ENCODE results near the gene FOXD3.

The FOXD3 gene

GRCh38 chr1:63322114-63322943 lies at the start of gene FOXD3:
Gene FOXD3 (plus strand): TSS chr1:63322567. CDS start chr1:63323059, 492 bp downstream.
- DNase-seq (ENCODE audit: low spot score), result peak; percentile 85

- DNase-seq (ENCODE audit: low spot score), result no peak
These were observed 49.6 kb upstream of the FOXD3 start for GRCh38 chr1:63272811-63273210.

GRCh38 chr1:63274371-63274770 lies 48.0 kb upstream of the FOXD3 start:
- no peak for DNase-seq (ENCODE audit: low spot score)

- no peak for DNase-seq (ENCODE audit: low spot score)
These were observed 47.4 kb upstream of the FOXD3 start for GRCh38 chr1:63274979-63275378.

- DNase-seq (ENCODE audit: low spot score), result no peak
These were observed 45.7 kb upstream of the FOXD3 start for GRCh38 chr1:63276624-63277023.

- DNase-seq (ENCODE audit: low spot score), result no peak
These were observed 44.9 kb upstream of the FOXD3 start for GRCh38 chr1:63277195-63278192.

- no peak for DNase-seq (ENCODE audit: low spot score)
These were observed 40.6 kb upstream of the FOXD3 start for GRCh38 chr1:63281753-63282152.

- no peak for DNase-seq (ENCODE audit: low spot score)
These were observed 33.2 kb upstream of the FOXD3 start for GRCh38 chr1:63289135-63289534.

GRCh38 chr1:63294803-63295594 lies 27.4 kb upstream of the FOXD3 start:
- DNase-seq (ENCODE audit: low spot score), result no peak

GRCh38 chr1:63304410-63304809 lies 18.0 kb upstream of the FOXD3 start:
- DNase-seq (ENCODE audit: low spot score), result no peak

GRCh38 chr1:63305043-63305442 lies 17.3 kb upstream of the FOXD3 start:
- DNase-seq (ENCODE audit: low spot score), result no peak

GRCh38 chr1:63307196-63307794 lies 15.1 kb upstream of the FOXD3 start:
- DNase-seq (ENCODE audit: low spot score), result no peak

- DNase-seq (ENCODE audit: low spot score), result no peak
These were observed 5.8 kb upstream of the FOXD3 start for GRCh38 chr1:63316598-63316983.

GRCh38 chr1:63316984-63317816 lies 5.2 kb upstream of the FOXD3 start:
- DNase-seq (ENCODE audit: low spot score), result peak; percentile 58

GRCh38 chr1:63317817-63318152 lies 4.6 kb upstream of the FOXD3 start:
- no peak for DNase-seq (ENCODE audit: low spot score)

GRCh38 chr1:63318201-63318979 lies 4.0 kb upstream of the FOXD3 start:
- no peak for DNase-seq (ENCODE audit: low spot score)

GRCh38 chr1:63319046-63320021 lies 3.0 kb upstream of the FOXD3 start:
- peak; percentile 9 for DNase-seq (ENCODE audit: low spot score)

GRCh38 chr1:63320022-63320721 lies 2.2 kb upstream of the FOXD3 start:
- peak; percentile 12 for DNase-seq (ENCODE audit: low spot score)

Data from AG08396 (cell line).